Peyer's patch (tissue), 4 donors: ENCODE measurements around the gene ARHGDIG. TPM values are rescaled to one million over a fixed set of nuclear protein-coding genes. Genes with fewer than 3 reads are reported as not detected.

Source experiments
- DNase-seq, 3 donors: peaks; one replicate each; pipeline ENCODE4 v3.0.0-alpha.2; 2017 to 2019
- H3K27ac ChIP-seq, 4 donors: fragments of 200-600 bp; sonication (generic); one replicate each; pipeline ENCODE4 v1.5.1; 2016 to 2019
- H3K27me3 ChIP-seq, 2 donors: fragments of 200-600 bp; sonication (generic); one replicate each; pipeline ENCODE4 v1.5.1; 2019
- H3K36me3 ChIP-seq, 3 donors: fragments of 200-600 bp; sonication (generic); one replicate each; pipeline ENCODE4 v1.5.1; 2016 to 2019
- H3K4me1 ChIP-seq, 4 donors: fragments of 200-600 bp; sonication (generic); one replicate each; pipeline ENCODE4 v1.5.1; 2016 to 2019
- H3K4me3 ChIP-seq, 4 donors: fragments of 200-600 bp; sonication (generic); 1 replicate in 3 of 4; 2 replicates in 1 of 4; pipeline ENCODE4 v1.5.1; 2016 to 2019; ENCODE audit warnings: mild to moderate bottlenecking in 1 of 4
- H3K9me3 ChIP-seq, 4 donors: fragments of 200-600 bp; sonication (generic); one replicate each; pipeline ENCODE4 v1.5.1; 2016 to 2019; ENCODE audit warnings: mild to moderate bottlenecking in 1 of 4
- CTCF ChIP-seq, 6 experiments: fragments of 450-650 bp in 4 of 6; fragments of 200-600 bp in 2 of 6; sonication (generic) in 1 of 6; IDR thresholded peaks; one replicate each; pipeline ENCODE4 v1.5.1; 2017 to 2019; ENCODE audit warnings: antibody characterized with exemption in 6 of 6, mild to moderate bottlenecking in 3 of 6, moderate library complexity in 1 of 6
- POLR2A ChIP-seq, 2 donors: fragments of 450-650 bp; IDR thresholded peaks; one replicate each; pipeline ENCODE4 v1.5.1; 2017; ENCODE audit warnings: antibody characterized with exemption in 2 of 2, mild to moderate bottlenecking in 2 of 2, moderate library complexity in 2 of 2
- total RNA-seq, 4 donors: library from RNA; depleted of rRNA; stranded (reverse); fragments of >200 nt; gene quantifications; one replicate each; pipeline ENCODE4 v1.1.0, GENCODE V29; 2016

The ARHGDIG gene
- total RNA-seq, 4 donors from 2014 or later: 3.7 to 112 (median 67.5) TPM; not detected in 1

- no peak within 1 kb of the TSS for H3K27ac ChIP-seq
- no peak for DNase-seq
- H3K27me3 ChIP-seq: peaks cover 0 to 18% of the 10 kb centered on the region in 2 donors
- peaks cover 0 to 22% (median 7%) of the 10 kb centered on the region in 4 donors for H3K4me1 ChIP-seq
- TF ChIP-seq CTCF (IDR thresholded peaks at IDR 0.05) (no peak), POLR2A (IDR thresholded peaks at IDR 0.05) (no peak)
- peaks cover 0 to 8% (median 0%) of the 10 kb centered on the region in 3 donors for H3K36me3 ChIP-seq
- no peak within 1 kb of the TSS for H3K4me3 ChIP-seq
- H3K9me3 ChIP-seq: no peaks in the 10 kb centered on the region
These were observed 2.8 kb downstream of the ARHGDIG start, which contains the start of gene PDIA2 for GRCh38 chr16:283033-283805. PDIA2 (plus strand) TSS chr16:283164; CDS start chr16:283170, 6 bp downstream.

- TF ChIP-seq CTCF (IDR thresholded peaks at IDR 0.05) (no peak), POLR2A (IDR thresholded peaks at IDR 0.05) (no peak)
- Histone ChIP-seq H3K4me3 (no peak overlapping the region), H3K4me1 (peaks cover 0 to 20% (median 7%) of the 10 kb centered on the region in 4 donors), H3K9me3 (no peaks in the 10 kb centered on the region), H3K36me3 (peaks cover 0 to 21% (median 0%) of the 10 kb centered on the region in 3 donors), H3K27me3 (peaks cover 0 to 18% of the 10 kb centered on the region in 2 donors), H3K27ac (no peak overlapping the region)
- no peak for DNase-seq
These were observed 4.1 kb downstream of the ARHGDIG start for GRCh38 chr16:284204-285120.

- DNase-seq: no peak
- peaks cover 0 to 15% of the 10 kb centered on the region in 2 donors for H3K27me3 ChIP-seq
- TF ChIP-seq CTCF (IDR thresholded peaks at IDR 0.05): no peak
- TF ChIP-seq POLR2A (IDR thresholded peaks at IDR 0.05): no peak
- peaks cover 0 to 13% (median 6%) of the 10 kb centered on the region in 4 donors for H3K4me1 ChIP-seq
- no peak overlapping the region for H3K4me3 ChIP-seq
- H3K9me3 ChIP-seq: no peaks in the 10 kb centered on the region
- H3K27ac ChIP-seq: no peak overlapping the region
- peaks cover 0 to 29% (median 0%) of the 10 kb centered on the region in 3 donors for H3K36me3 ChIP-seq
These were observed 5.0 kb downstream of the ARHGDIG start for GRCh38 chr16:285146-286055.

GRCh38 chr16:286491-287297, 6.3 kb downstream of the ARHGDIG start:
- H3K36me3 ChIP-seq: peaks cover 0 to 41% (median 0%) of the 10 kb centered on the region in 3 donors
- H3K27ac ChIP-seq: no peak overlapping the region
- H3K4me3 ChIP-seq: no peak overlapping the region
- DNase-seq: no peak
- H3K27me3 ChIP-seq: peaks cover 0 to 4% of the 10 kb centered on the region in 2 donors
- TF ChIP-seq POLR2A (IDR thresholded peaks at IDR 0.05) (no peak), CTCF (IDR thresholded peaks at IDR 0.05) (no peak)
- H3K9me3 ChIP-seq: no peaks in the 10 kb centered on the region
- peaks cover 0 to 1% (median 0%) of the 10 kb centered on the region in 4 donors for H3K4me1 ChIP-seq
